Suprapubic skin (tissue), 4 donors: Measurements from ENCODE around the gene SMG9. TPM values are rescaled to one million over a fixed set of nuclear protein-coding genes. Genes with fewer than 3 reads are reported as not detected.

Source experiments
- DNase-seq, 2 donors: peaks; one replicate each; pipeline ENCODE4 v3.0.0-alpha.2; 2019; ENCODE audit warnings: low spot score in 2 of 2
- H3K27ac ChIP-seq: fragments of 200-600 bp; sonication (generic); one replicate; pipeline ENCODE4 v1.5.1; 2019
- H3K27me3 ChIP-seq: fragments of 200-600 bp; sonication (generic); one replicate; pipeline ENCODE4 v1.5.1; 2019
- H3K36me3 ChIP-seq: fragments of 200-600 bp; sonication (generic); one replicate; pipeline ENCODE4 v1.5.1; 2019
- H3K4me1 ChIP-seq: fragments of 200-600 bp; sonication (generic); one replicate; pipeline ENCODE4 v1.5.1; 2019
- H3K4me3 ChIP-seq: fragments of 200-600 bp; sonication (generic); one replicate; pipeline ENCODE4 v1.5.1; 2019; ENCODE audit warnings: mild to moderate bottlenecking
- H3K9me3 ChIP-seq: fragments of 200-600 bp; sonication (generic); one replicate; pipeline ENCODE4 v1.5.1; 2019
- EP300 ChIP-seq: sonication (generic); formaldehyde crosslinking; IDR thresholded peaks from one replicate; pipeline ENCODE4 v1.6.1; 2017; ENCODE audit warnings: antibody characterized with exemption
- POLR2A ChIP-seq, 2 donors: fragments of 450-650 bp; IDR thresholded peaks; one replicate each; pipeline ENCODE4 v1.6.1; 2017; ENCODE audit warnings: antibody characterized with exemption in 2 of 2, mild to moderate bottlenecking in 2 of 2, moderate library complexity in 2 of 2
- POLR2AphosphoS5 ChIP-seq, 3 donors: sonication (generic); formaldehyde crosslinking; IDR thresholded peaks; one replicate each; pipeline ENCODE4 v1.6.1; 2017; ENCODE audit warnings: antibody characterized with exemption in 3 of 3
- WGBS: methylation state at CpG from one replicate; pipeline ENCODE4 v1.1.5; 2018; 5-methylcytosine and 5-hydroxymethylcytosine counted together
- total RNA-seq, 4 donors: library from RNA; depleted of rRNA; stranded (reverse); fragments of >200 nt; gene quantifications; one replicate each; pipeline ENCODE4 v1.1.0, GENCODE V29; 2016
- TF ChIP-seq, protein P1 (sequence below), 2 donors: fragments of 200-600 bp in 1 of 2; fragments of 450-650 bp in 1 of 2; sonication (generic) in 1 of 2; IDR thresholded peaks; one replicate each; pipeline ENCODE4 v1.5.1; 2016 to 2019; ENCODE audit warnings: antibody characterized with exemption in 2 of 2, mild to moderate bottlenecking in 1 of 2, moderate library complexity in 1 of 2

Gene SMG9
- total RNA-seq, 4 donors from 2014 or later: 21.5 to 44.4 (median 30.1) TPM

DNA sequence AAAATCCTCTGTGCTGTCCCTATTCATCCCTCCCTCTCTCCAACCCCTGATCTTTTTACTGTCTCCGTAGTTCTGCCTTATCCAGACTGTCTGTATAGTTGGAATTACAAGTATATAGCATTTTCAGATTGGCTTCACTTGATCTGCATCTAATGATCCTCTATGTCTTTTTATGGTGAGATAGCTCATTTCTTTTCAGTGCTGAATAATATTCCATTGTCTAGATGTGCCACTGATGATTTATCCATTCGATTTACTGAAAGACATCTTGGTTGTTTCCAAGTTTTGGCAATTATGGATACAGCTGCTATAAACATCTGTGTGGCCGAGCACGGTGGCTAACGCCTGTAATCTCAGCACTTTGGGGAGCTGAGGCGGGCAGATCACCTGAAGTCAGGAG lies 19.7 kb downstream of the SMG9 start:
- TF ChIP-seq EP300 (no peak), POLR2AphosphoS5 (IDR thresholded peaks at IDR 0.05) (no peak), POLR2A (IDR thresholded peaks at IDR 0.05) (no peak)
- TF ChIP-seq, protein P1, sequence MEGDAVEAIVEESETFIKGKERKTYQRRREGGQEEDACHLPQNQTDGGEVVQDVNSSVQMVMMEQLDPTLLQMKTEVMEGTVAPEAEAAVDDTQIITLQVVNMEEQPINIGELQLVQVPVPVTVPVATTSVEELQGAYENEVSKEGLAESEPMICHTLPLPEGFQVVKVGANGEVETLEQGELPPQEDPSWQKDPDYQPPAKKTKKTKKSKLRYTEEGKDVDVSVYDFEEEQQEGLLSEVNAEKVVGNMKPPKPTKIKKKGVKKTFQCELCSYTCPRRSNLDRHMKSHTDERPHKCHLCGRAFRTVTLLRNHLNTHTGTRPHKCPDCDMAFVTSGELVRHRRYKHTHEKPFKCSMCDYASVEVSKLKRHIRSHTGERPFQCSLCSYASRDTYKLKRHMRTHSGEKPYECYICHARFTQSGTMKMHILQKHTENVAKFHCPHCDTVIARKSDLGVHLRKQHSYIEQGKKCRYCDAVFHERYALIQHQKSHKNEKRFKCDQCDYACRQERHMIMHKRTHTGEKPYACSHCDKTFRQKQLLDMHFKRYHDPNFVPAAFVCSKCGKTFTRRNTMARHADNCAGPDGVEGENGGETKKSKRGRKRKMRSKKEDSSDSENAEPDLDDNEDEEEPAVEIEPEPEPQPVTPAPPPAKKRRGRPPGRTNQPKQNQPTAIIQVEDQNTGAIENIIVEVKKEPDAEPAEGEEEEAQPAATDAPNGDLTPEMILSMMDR (IDR thresholded peaks at IDR 0.05): no peak
- DNase-seq: no peak
- Histone ChIP-seq H3K27ac (no peak overlapping the region), H3K4me3 (no peak overlapping the region), H3K9me3 (no peaks in the 10 kb centered on the region), H3K36me3 (peaks cover 79% of the 10 kb centered on the region), H3K27me3 (no peaks in the 10 kb centered on the region), H3K4me1 (peaks cover 17% of the 10 kb centered on the region)
- 98% methylated on average over 6 of the region's 6 CpGs for WGBS

DNA sequence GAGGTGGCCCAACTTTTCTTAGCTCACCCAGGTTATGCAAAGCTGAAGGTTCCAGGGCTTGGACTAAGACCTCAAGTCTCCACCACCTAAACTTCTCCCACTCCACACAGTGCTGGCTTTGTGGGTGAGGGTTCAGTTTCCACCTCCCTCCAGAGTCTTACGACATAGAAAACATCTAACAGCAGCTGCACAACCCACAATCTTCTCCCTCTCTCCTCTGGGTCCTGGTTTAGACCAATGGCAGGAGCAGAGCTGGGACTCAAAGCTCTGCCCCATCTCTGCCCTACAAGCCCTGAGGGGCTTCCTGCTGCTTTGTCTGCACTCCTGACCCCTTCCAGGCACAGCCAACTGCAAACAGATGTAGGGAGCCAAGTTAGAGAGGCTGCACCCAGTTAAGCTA lies 22.9 kb downstream of the SMG9 start:
- DNase-seq: no peak
- Histone ChIP-seq H3K27me3 (no peaks in the 10 kb centered on the region), H3K27ac (no peak overlapping the region), H3K36me3 (peaks cover 77% of the 10 kb centered on the region), H3K4me1 (no peaks in the 10 kb centered on the region), H3K9me3 (no peaks in the 10 kb centered on the region), H3K4me3 (no peak overlapping the region)
- TF ChIP-seq EP300 (no peak), POLR2A (IDR thresholded peaks at IDR 0.05) (no peak), POLR2AphosphoS5 (IDR thresholded peaks at IDR 0.05) (no peak)
- TF ChIP-seq, protein P1 (IDR thresholded peaks at IDR 0.05): no peak
- 38% methylated on average over 1 of the region's 1 CpG for WGBS

DNA sequence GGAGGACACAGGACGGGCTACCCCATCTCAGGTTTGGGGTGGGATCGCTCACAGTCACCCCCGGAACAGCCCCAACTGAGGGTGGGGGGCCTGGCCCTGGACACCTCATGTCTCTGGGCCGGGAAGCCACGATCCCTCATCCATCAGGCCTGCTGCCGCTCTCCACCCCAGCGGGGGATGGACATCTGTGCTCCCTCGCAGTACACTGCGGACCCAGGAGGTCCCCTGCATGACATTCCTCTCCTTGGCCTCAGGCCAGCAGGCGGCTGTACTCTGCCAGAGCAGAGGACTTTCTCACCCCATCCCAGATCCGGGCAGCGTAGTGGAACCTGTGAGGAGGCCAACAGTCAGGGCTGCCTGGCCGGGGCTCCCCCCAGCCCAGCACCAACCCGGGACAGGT lies 23.4 kb downstream of the SMG9 start:
- H3K27ac ChIP-seq: no peak overlapping the region
- H3K36me3 ChIP-seq: peaks cover 72% of the 10 kb centered on the region

DNA sequence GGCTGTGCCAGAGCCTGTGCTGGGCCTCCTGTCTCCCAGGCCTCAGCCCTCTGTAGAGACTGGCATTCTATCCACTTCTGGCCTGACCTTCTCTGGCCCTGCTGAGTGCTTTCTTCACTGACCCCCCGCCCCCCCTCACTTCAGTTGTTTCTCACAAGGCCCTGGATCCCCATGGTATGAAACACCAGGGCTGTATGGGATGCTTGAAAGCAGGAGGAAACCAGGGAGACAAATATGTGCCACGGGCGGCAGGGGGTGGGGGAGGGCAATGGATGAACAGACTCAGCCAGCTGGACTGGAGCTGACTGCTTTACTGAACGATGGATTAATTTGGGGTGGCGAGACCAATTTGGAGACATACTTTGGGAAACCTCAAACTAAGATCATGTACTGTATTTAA lies 24.8 kb downstream of the SMG9 start:
- Histone ChIP-seq H3K27me3 (no peaks in the 10 kb centered on the region), H3K36me3 (peaks cover 65% of the 10 kb centered on the region), H3K4me3 (no peak overlapping the region), H3K9me3 (no peaks in the 10 kb centered on the region), H3K27ac (no peak overlapping the region), H3K4me1 (no peaks in the 10 kb centered on the region)
- no peak for DNase-seq
- TF ChIP-seq EP300 (no peak), POLR2AphosphoS5 (IDR thresholded peaks at IDR 0.05) (no peak), POLR2A (IDR thresholded peaks at IDR 0.05) (no peak)
- TF ChIP-seq, protein P1 (IDR thresholded peaks at IDR 0.05): no peak
- 93% methylated on average over 5 of the region's 5 CpGs for WGBS

More for the DNA sequence above, 23.4 kb downstream of the SMG9 start:
- 73% methylated on average over 2 of the region's 14 CpGs for WGBS
- no peak overlapping the region for H3K4me3 ChIP-seq
- H3K9me3 ChIP-seq: no peaks in the 10 kb centered on the region
- H3K4me1 ChIP-seq: no peaks in the 10 kb centered on the region
- no peak for DNase-seq
- TF ChIP-seq EP300: no peak
- TF ChIP-seq POLR2AphosphoS5 (IDR thresholded peaks at IDR 0.05): no peak
- no peak for TF ChIP-seq POLR2A (IDR thresholded peaks at IDR 0.05)
- TF ChIP-seq, protein P1 (IDR thresholded peaks at IDR 0.05): no peak
- H3K27me3 ChIP-seq: no peaks in the 10 kb centered on the region

DNA sequence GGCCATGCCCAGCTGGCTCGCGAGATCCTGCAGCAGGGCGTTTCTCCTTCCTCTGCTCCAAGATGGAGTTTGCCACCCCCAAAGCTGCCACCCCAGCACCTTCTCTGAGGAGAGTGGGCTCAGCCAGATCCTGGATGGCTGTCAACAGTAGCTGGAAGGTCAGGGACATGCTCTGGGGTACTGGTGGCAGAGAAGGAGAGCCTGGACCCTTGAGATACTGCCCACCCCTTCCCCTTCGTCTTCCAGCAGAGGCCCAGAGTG lies 27.2 kb downstream of the SMG9 start:
- 63% methylated on average over 4 of the region's 4 CpGs for WGBS
- H3K4me1 ChIP-seq: no peaks in the 10 kb centered on the region
- no peak overlapping the region for H3K4me3 ChIP-seq
- no peak overlapping the region for H3K27ac ChIP-seq
- H3K36me3 ChIP-seq: peaks cover 47% of the 10 kb centered on the region
- TF ChIP-seq EP300 (no peak), POLR2A (IDR thresholded peaks at IDR 0.05) (no peak), POLR2AphosphoS5 (IDR thresholded peaks at IDR 0.05) (no peak)
- TF ChIP-seq, protein P1 (IDR thresholded peaks at IDR 0.05): no peak
- no peaks in the 10 kb centered on the region for H3K27me3 ChIP-seq
- H3K9me3 ChIP-seq: no peaks in the 10 kb centered on the region
- DNase-seq: no peak
